Activated gamma-delta T cell treated with Interleukin-2 at 50 U/mL for 16 hours (primary cell): Measurements from ENCODE around the gene C20orf144.
"Not testable (repeated sequence)": the region's sequence is repeated elsewhere in the genome, so short reads cannot be mapped to it uniquely, and the experiment has no call there.

ENCODE experiments used
- DNase-seq: peaks from one replicate; pipeline ENCODE4 v3.0.0-alpha.2; 2020

The C20orf144 gene

DNA sequence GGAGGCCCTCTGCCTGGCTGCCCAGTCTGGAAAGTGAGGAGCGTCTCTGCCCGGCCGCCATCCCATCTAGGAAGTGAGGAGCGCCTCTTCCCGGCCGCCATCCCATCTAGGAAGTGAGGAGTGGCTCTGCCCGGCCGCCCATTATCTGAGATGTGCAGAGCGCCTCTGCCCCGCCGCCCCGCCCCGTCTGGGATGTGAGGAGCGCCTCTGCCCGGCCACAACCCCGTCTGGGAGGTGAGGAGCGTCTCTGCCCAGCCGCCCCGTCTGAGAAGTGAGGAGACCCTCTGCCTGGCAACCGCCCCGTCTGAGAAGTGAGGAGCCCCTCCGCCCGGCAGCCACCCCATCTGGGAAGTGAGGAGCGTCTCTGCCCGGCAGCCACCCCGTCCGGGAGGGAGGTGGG, 36.8 kb downstream of the C20orf144 start:
- DNase-seq, result not testable (repeated sequence)

GRCh38 chr20:33700696-33701441, 38.7 kb downstream of the C20orf144 start:
- not testable (repeated sequence) for DNase-seq

DNA sequence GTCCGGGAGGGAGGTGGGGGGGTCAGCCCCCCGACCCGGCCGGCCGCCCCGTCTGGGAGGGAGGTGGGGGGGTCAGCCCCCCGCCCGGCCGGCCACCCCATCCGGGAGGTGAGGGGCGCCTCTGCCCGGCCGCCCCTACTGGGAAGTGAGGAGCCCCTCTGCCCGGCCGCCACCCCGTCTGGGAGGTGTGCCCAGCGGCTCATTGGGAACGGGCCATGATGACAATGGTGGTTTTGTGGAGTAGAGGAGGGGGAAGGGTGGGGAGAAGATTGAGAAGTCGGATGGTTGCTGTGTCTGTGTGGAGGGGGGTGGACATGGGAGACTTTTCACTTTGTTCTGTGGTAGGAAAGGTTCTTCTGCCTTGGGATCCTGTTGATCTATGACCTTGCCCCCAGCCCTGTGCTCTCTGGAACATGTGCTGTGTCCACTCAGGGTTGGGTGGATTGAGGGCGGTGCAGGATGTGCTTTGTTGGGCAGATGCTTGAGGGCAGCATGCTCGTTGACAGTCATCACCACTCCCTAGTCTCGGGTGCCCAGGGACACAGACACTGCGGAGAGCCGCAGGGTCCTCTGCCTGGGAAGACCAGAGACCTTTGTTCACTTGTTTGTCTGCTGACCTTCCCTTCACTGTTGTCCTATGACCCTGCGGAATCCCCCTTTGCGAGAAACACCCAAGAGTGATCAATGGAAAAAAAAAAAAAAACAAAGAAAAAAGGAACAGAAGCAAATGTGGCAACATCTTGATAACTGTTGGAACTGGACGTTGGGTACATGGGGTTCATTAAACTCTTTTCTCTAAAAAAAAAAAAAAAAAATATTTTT, 39.7 kb downstream of the C20orf144 start:
- DNase-seq, result no peak

DNA sequence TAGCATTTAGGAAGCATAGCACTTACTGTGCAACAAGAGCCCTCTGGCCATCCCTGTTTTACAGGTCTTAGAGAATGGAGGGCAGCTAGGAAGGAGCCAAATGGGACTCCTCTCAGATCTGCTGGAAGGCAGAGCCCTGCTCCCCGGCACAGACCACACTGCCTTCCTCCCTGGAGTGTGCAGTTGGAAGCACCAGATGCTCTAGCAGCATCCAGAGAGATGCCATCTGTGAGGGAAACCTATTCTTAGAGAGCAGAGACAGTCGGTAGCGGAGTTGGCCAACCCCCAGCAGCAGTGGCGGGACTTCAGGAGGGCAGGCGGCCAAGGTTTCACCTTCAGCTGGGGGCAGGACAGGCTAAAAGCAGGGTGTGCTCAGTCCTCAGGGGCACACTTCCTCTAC, 40.7 kb downstream of the C20orf144 start:
- DNase-seq, result no peak

DNA sequence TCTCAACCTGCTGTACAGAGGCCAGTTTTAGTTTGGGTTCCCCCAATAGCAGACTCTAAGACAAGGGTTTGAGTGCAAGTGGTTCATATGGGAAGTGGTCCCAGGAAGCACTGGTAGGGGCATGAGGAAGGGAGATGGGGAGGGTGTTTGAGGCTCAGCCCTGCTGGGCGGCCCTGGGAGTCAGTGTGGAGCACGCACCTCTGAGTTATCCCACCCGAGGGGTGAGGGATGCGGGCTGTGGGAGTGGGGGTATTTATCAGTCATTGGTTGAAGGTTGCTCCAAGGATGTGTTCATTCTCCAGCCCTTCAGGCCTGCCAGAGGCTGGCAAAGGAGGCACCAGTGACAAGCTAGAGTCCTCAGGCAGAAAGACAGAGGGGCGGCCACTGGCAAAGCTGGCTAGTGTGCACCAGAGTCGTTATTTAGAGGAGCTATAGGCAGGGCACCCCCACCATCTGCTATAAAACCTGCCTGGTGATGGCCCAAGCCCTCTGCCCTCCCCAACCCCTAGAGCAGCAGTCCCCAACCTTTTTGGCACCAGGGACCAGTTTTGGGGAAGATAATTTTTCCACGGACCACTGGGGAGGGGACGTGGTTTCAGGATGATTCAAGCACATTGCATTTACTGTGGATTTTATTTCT, 41.5 kb downstream of the C20orf144 start:
- no peak for DNase-seq

DNA sequence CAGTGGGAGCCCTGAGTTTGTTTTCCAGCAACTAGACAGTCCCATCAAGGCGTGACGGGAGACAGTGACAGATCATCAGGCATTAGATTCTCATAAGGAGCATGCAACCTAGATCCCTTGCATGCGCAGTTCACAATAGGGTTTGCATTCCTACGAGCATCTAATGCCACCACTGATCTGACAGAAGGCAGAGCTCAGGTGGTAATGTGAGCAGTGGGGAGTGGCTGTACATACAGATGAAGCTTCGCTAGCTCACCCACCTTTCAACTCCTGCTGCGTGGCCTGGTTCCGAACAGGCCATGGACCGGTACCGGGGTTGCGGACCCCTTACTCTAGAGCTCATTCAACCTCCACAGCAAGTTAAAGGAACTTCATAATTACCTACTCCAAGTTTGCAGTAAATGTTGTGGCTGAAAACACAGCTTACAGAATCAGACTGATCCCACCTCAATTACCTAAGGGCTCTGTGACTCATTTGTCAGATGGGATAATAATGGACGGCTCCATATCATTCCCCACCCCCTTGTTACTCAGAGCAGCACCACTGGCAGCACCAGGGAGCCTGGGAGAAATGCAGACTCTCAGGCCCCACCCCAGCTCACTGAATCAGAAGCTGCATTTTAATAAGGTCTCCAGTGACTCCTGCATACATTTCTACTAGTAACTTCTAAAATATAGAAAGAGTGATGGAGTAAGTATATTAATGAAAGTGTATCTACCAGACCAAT, 42.2 kb downstream of the C20orf144 start:
- no peak for DNase-seq

DNA sequence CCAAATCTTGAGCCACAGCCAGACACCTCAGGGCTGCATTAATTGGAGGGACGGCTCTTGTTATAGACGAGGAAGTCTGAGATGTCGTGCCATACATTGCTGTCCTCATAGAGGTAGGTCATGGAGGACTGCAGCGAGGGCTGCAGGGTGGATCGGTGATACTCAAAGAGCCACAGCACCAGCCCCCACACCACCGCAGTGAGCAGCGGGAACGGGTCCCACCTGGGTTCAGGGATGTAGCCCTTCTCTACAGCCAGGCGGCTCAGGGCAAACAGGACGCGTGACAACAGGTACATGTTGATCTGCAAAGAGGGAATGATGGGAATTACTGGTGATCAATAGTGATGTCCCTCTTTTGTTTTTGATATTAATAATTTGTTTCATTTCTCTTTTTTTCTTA, 45.5 kb downstream of the C20orf144 start:
- DNase-seq, result no peak

DNA sequence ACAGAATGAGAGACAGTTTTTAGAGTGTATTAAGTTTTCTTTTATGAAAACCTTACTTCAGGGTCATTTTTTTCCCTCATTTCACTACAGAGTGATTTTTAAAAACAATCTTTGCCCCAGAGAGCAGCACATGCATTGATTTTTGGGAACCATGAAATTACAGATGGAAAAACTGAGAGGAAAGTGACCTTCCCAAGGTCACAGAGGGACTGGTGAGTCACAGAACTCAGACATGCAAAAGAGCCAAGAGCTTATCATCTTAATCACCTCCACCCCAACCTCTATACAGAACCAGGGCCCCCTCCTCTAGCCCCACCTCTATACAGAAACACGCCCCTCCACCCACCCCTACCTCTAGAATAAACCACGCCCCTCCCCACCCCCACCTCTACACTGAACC, 47.3 kb downstream of the C20orf144 start:
- no peak for DNase-seq

- no peak for DNase-seq
Observed at GRCh38 chr20:33709905-33710541, 47.9 kb downstream of the C20orf144 start.

GRCh38 chr20:33710681-33711445, 48.7 kb downstream of the C20orf144 start:
- DNase-seq, result no peak

- no peak for DNase-seq
Observed at GRCh38 chr20:33711446-33711738, 49.3 kb downstream of the C20orf144 start.
